ENCODE results near the gene S1PR3.

DNA sequence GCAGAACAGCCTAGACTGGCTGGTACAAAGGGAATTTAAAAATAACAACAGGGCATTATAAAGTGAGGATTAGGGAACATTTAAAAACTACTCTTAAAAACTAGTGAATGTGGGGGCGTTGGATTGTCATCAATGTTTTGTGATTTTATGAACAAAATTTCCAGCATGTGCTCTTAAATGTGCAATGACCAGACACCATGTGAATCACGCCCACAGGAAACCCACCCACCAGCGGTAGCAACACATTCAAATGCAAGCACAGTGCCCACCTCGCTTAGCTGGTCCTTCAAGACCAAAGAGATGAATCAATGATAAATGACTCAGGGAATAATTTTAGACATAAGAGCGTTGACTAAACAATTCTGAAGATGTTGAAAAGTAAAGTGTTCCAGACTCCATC is 40.9 kb downstream of the S1PR3 start:
- TF ChIP-seq CTCF (conservative IDR thresholded peaks at IDR 0.05 in 1 of 2, IDR thresholded peaks at IDR 0.05 in 1 of 2; ENCODE audit: low read depth in 1 of 2, low read length in 2 of 2) = no peak
- no peak for TF ChIP-seq EZH2 (IDR thresholded peaks at IDR 0.05; ENCODE audit: low read length, missing control alignments)
